ENCODE measurements around the gene ULBP3. TPM values are rescaled to one million over a fixed set of nuclear protein-coding genes. Genes with fewer than 3 reads are reported as not detected.

Gene ULBP3
- total and polyA plus RNA-seq, 2 donors (not counting 1 experiment from before 2014, with no cell fraction given): 0.10 to 0.69 TPM

GRCh38 chr6:150058986-150059385 is 9.9 kb downstream of the ULBP3 start:
- Histone ChIP-seq H3K4me2 (replicated peaks; ENCODE audit: low read depth, low read length, poor library complexity, severe bottlenecking) (no peak overlapping the region), H3K4me1 (ENCODE audit: control insufficient read depth in 2 of 2, insufficient read depth in 2 of 2, low read length in 2 of 2) (peaks cover 3 to 5% of the 10 kb centered on the region in 2 donors), H3K9ac (ENCODE audit: low read length) (no peak overlapping the region), H3K36me3 (replicated peaks in 1 of 2; ENCODE audit: control extremely low read depth in 1 of 2, control insufficient read depth in 1 of 2, extremely low read depth in 1 of 2, insufficient read depth in 2 of 2, low read length in 1 of 2) (no peaks in the 10 kb centered on the region), H4K20me1 (ENCODE audit: control insufficient read depth, insufficient read depth, low read length, poor library complexity, severe bottlenecking) (no peaks in the 10 kb centered on the region), H3K27ac (ENCODE audit: low read length in 2 of 2) (no peak overlapping the region), H3K79me2 (ENCODE audit: control insufficient read depth, insufficient read depth, low read length) (no peaks in the 10 kb centered on the region), H3K27me3 (replicated peaks in 1 of 4; ENCODE audit: control extremely low read depth in 1 of 4, control insufficient read depth in 3 of 4, insufficient read depth in 4 of 4, low read length in 3 of 4) (peaks cover 0 to 13% (median under 1%) of the 10 kb centered on the region in 4 experiments), H2AFZ (ENCODE audit: insufficient read depth, low read depth, low read length, poor library complexity, severe bottlenecking) (no peak overlapping the region), H3K4me3 (ENCODE audit: control extremely low read depth in 1 of 5, extremely low read depth in 1 of 5, insufficient read depth in 1 of 5, low read depth in 2 of 5, low read length in 4 of 5) (no peak overlapping the region), H3K9me3 (ENCODE audit: control extremely low read depth in 1 of 3, control insufficient read depth in 2 of 3, insufficient read depth in 1 of 3, low read length in 2 of 3) (no peaks in the 10 kb centered on the region)
- CTCF ChIA-PET: interaction anchor here (1.3 kb wide), 1 partner anchor 22 kb away, joined by 3 read pairs; no protein-coding TSS in a partner anchor
- ATAC-seq (ENCODE audit: low read depth): no peak
- Mint-ChIP-seq H3K27ac (no peak overlapping the region), H3K27me3 (peaks cover 34% of the 10 kb centered on the region), H3K4me1 (peaks cover 5% of the 10 kb centered on the region), H3K4me3 (no peak overlapping the region), H3K9me3 (ENCODE audit: insufficient read depth) (no peaks in the 10 kb centered on the region)
- POLR2A ChIA-PET: no interaction called here
- DNase-seq: no peak
- TF ChIP-seq CTCF (IDR thresholded peaks at IDR 0.05): no peak
- 100% methylated on average over 6 of the region's 6 CpGs for WGBS (ENCODE audit: insufficient coverage)
- intact Hi-C loops (cut with micrococcal nuclease): no loop called here

GRCh38 chr6:150058231-150058792 is 10.6 kb downstream of the ULBP3 start:
- ATAC-seq (ENCODE audit: low read depth) (no peak), DNase-seq (no peak)
- ChIA-PET CTCF (interaction anchor here (0.6 to 1.3 kb wide), 2 partner anchors 23 to 1458 kb away, joined by 3 to 6 read pairs; no protein-coding TSS in a partner anchor), POLR2A (no interaction called here)
- Mint-ChIP-seq H3K27ac (no peak overlapping the region), H3K4me1 (peaks cover 5% of the 10 kb centered on the region), H3K4me3 (no peak overlapping the region), H3K27me3 (peaks cover 41% of the 10 kb centered on the region), H3K9me3 (ENCODE audit: insufficient read depth) (no peaks in the 10 kb centered on the region)
- 90% methylated on average over 7 of the region's 14 CpGs for WGBS (ENCODE audit: insufficient coverage)
- Histone ChIP-seq H3K4me1 (ENCODE audit: control insufficient read depth in 2 of 2, insufficient read depth in 2 of 2, low read length in 2 of 2) (peaks cover 3 to 5% of the 10 kb centered on the region in 2 donors), H3K9ac (ENCODE audit: low read length) (no peak overlapping the region), H3K27me3 (replicated peaks in 1 of 4; ENCODE audit: control extremely low read depth in 1 of 4, control insufficient read depth in 3 of 4, insufficient read depth in 4 of 4, low read length in 3 of 4) (peaks cover 0 to 13% (median 2%) of the 10 kb centered on the region in 4 experiments), H3K9me3 (ENCODE audit: control extremely low read depth in 1 of 3, control insufficient read depth in 2 of 3, insufficient read depth in 1 of 3, low read length in 2 of 3) (peaks cover 0 to 5% (median 0%) of the 10 kb centered on the region in 3 donors), H2AFZ (ENCODE audit: insufficient read depth, low read depth, low read length, poor library complexity, severe bottlenecking) (no peak overlapping the region), H3K27ac (ENCODE audit: low read length in 2 of 2) (no peak overlapping the region), H3K36me3 (replicated peaks in 1 of 2; ENCODE audit: control extremely low read depth in 1 of 2, control insufficient read depth in 1 of 2, extremely low read depth in 1 of 2, insufficient read depth in 2 of 2, low read length in 1 of 2) (no peaks in the 10 kb centered on the region), H3K79me2 (ENCODE audit: control insufficient read depth, insufficient read depth, low read length) (no peaks in the 10 kb centered on the region), H4K20me1 (ENCODE audit: control insufficient read depth, insufficient read depth, low read length, poor library complexity, severe bottlenecking) (no peaks in the 10 kb centered on the region), H3K4me3 (ENCODE audit: control extremely low read depth in 1 of 5, extremely low read depth in 1 of 5, insufficient read depth in 1 of 5, low read depth in 2 of 5, low read length in 4 of 5) (no peak overlapping the region), H3K4me2 (replicated peaks; ENCODE audit: low read depth, low read length, poor library complexity, severe bottlenecking) (no peak overlapping the region)
- intact Hi-C loops (cut with micrococcal nuclease): no loop called here
- TF ChIP-seq CTCF (IDR thresholded peaks at IDR 0.05) (no peak), EZH2 (IDR thresholded peaks at IDR 0.05; ENCODE audit: borderline replicate concordance, insufficient read depth, low read depth, low read length, poor library complexity, severe bottlenecking) (no peak)
